Suprapubic skin (tissue), 4 donors: ENCODE results near the gene ZSCAN31.

Experiments used
- EP300 ChIP-seq: sonication (generic); formaldehyde crosslinking; IDR thresholded peaks from one replicate; pipeline ENCODE4 v1.6.1; 2017; ENCODE audit warnings: antibody characterized with exemption
- POLR2A ChIP-seq, 2 donors: fragments of 450-650 bp; IDR thresholded peaks; one replicate each; pipeline ENCODE4 v1.6.1; 2017; ENCODE audit warnings: antibody characterized with exemption in 2 of 2, mild to moderate bottlenecking in 2 of 2, moderate library complexity in 2 of 2
- POLR2AphosphoS5 ChIP-seq, 3 donors: sonication (generic); formaldehyde crosslinking; IDR thresholded peaks; one replicate each; pipeline ENCODE4 v1.6.1; 2017; ENCODE audit warnings: antibody characterized with exemption in 3 of 3
- TF ChIP-seq, protein P1 (sequence below), 2 donors: fragments of 200-600 bp in 1 of 2; fragments of 450-650 bp in 1 of 2; sonication (generic) in 1 of 2; IDR thresholded peaks; one replicate each; pipeline ENCODE4 v1.5.1; 2016 to 2019; ENCODE audit warnings: antibody characterized with exemption in 2 of 2, mild to moderate bottlenecking in 1 of 2, moderate library complexity in 1 of 2

DNA sequence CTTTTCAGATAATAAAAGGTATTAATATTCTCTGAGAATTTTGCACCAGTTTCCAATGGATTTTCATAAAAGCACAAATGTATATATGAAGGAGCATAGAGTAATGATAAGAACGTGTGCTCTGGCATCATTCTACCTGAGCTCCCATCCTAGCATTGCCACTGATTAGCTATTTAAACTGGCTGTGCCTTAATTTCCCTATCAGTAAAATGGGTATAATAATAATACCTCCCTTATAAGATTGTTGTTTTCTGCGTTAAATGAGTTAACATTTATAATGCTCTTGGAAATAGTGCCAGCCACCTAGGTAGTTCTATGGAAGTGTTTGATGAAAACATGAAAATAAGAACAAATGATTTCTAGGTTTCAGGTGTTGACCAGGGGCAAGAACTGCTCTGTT lies 25.0 kb upstream of the ZSCAN31 start:
- TF ChIP-seq, protein P1, sequence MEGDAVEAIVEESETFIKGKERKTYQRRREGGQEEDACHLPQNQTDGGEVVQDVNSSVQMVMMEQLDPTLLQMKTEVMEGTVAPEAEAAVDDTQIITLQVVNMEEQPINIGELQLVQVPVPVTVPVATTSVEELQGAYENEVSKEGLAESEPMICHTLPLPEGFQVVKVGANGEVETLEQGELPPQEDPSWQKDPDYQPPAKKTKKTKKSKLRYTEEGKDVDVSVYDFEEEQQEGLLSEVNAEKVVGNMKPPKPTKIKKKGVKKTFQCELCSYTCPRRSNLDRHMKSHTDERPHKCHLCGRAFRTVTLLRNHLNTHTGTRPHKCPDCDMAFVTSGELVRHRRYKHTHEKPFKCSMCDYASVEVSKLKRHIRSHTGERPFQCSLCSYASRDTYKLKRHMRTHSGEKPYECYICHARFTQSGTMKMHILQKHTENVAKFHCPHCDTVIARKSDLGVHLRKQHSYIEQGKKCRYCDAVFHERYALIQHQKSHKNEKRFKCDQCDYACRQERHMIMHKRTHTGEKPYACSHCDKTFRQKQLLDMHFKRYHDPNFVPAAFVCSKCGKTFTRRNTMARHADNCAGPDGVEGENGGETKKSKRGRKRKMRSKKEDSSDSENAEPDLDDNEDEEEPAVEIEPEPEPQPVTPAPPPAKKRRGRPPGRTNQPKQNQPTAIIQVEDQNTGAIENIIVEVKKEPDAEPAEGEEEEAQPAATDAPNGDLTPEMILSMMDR (IDR thresholded peaks at IDR 0.05) = no peak
- TF ChIP-seq POLR2A (IDR thresholded peaks at IDR 0.05) (no peak), EP300 (no peak), POLR2AphosphoS5 (IDR thresholded peaks at IDR 0.05) (no peak)
